MM.1S (cell line): ENCODE results near the gene KLF1.

Experiments
- DNase-seq: peaks from one replicate; pipeline ENCODE4 v3.0.0-alpha.2; 2015
- H2AFZ ChIP-seq: fragments of 300-600 bp; sonication (generic); 2 replicates; pipeline ENCODE4 v1.6.0; 2016; ENCODE audit warnings: antibody characterized with exemption, low read length
- H3F3A ChIP-seq: fragments of 300-600 bp; sonication (generic); 2 replicates; pipeline ENCODE4 v1.6.1; 2016; ENCODE audit warnings: mild to moderate bottlenecking, antibody characterized with exemption, low read length, moderate library complexity, mixed read lengths; ENCODE audit not compliant: insufficient read depth
- H3K27ac ChIP-seq: fragments of 300-600 bp; sonication (generic); 2 replicates; pipeline ENCODE4 v1.5.1; 2016; ENCODE audit warnings: mild to moderate bottlenecking, low read length
- H3K27me3 ChIP-seq: fragments of 300-600 bp; sonication (generic); replicated peaks from 2 replicates; pipeline ENCODE4 v1.6.0; 2016; ENCODE audit warnings: low read length; ENCODE audit not compliant: insufficient read depth
- H3K36me3 ChIP-seq: fragments of 300-600 bp; sonication (generic); replicated peaks from 2 replicates; pipeline ENCODE4 v1.6.1; 2016; ENCODE audit warnings: mild to moderate bottlenecking, low read length, mixed read lengths; ENCODE audit not compliant: insufficient read depth
- H3K4me1 ChIP-seq: fragments of 300-600 bp; sonication (generic); 2 replicates; pipeline ENCODE4 v1.6.1; 2016; ENCODE audit warnings: low read length, mixed read lengths
- H3K4me2 ChIP-seq: fragments of 300-600 bp; sonication (generic); 2 replicates; pipeline ENCODE4 v1.6.0; 2016; ENCODE audit warnings: low read depth, low read length
- H3K4me3 ChIP-seq: fragments of 300-600 bp; sonication (generic); 2 replicates; pipeline ENCODE4 v1.5.1; 2016; ENCODE audit warnings: low read length, mixed read lengths
- H3K79me2 ChIP-seq: fragments of 300-600 bp; sonication (generic); 2 replicates; pipeline ENCODE4 v1.6.1; 2016; ENCODE audit warnings: mixed run types, low read length, mixed read lengths
- H3K9ac ChIP-seq: fragments of 300-600 bp; sonication (generic); 2 replicates; pipeline ENCODE4 v1.6.1; 2016; ENCODE audit warnings: low read length, mixed read lengths
- H3K9me2 ChIP-seq: fragments of 300-600 bp; sonication (generic); replicated peaks from 2 replicates; pipeline ENCODE4 v1.6.1; 2016; ENCODE audit warnings: mild to moderate bottlenecking, low read length, mixed read lengths; ENCODE audit not compliant: insufficient read depth
- H3K9me3 ChIP-seq: fragments of 300-600 bp; sonication (generic); replicated peaks from 2 replicates; pipeline ENCODE4 v1.6.1; 2016; ENCODE audit warnings: mild to moderate bottlenecking, low read length, mixed read lengths; ENCODE audit not compliant: insufficient read depth
- H4K20me1 ChIP-seq: fragments of 300-600 bp; sonication (generic); 2 replicates; pipeline ENCODE4 v1.6.1; 2016; ENCODE audit warnings: mild to moderate bottlenecking, low read length, moderate library complexity, mixed read lengths; ENCODE audit not compliant: insufficient read depth
- CTCF ChIP-seq: fragments of 300-600 bp; sonication (generic); IDR thresholded peaks from 2 replicates; pipeline ENCODE4 v1.5.1; 2016; ENCODE audit warnings: antibody characterized with exemption, low read length, mixed read lengths
- EZH2 ChIP-seq: fragments of 300-600 bp; sonication (generic); optimal IDR thresholded peaks from 2 replicates; pipeline ENCODE3; 2017; ENCODE audit warnings: low read depth, mild to moderate bottlenecking, antibody characterized with exemption, low read length, mixed read lengths
- EZH2phosphoT487 ChIP-seq: fragments of 300-600 bp; sonication (generic); IDR thresholded peaks from 2 replicates; pipeline ENCODE4 v1.6.1; 2018; ENCODE audit warnings: antibody characterized with exemption, low read length

The KLF1 gene

DNA sequence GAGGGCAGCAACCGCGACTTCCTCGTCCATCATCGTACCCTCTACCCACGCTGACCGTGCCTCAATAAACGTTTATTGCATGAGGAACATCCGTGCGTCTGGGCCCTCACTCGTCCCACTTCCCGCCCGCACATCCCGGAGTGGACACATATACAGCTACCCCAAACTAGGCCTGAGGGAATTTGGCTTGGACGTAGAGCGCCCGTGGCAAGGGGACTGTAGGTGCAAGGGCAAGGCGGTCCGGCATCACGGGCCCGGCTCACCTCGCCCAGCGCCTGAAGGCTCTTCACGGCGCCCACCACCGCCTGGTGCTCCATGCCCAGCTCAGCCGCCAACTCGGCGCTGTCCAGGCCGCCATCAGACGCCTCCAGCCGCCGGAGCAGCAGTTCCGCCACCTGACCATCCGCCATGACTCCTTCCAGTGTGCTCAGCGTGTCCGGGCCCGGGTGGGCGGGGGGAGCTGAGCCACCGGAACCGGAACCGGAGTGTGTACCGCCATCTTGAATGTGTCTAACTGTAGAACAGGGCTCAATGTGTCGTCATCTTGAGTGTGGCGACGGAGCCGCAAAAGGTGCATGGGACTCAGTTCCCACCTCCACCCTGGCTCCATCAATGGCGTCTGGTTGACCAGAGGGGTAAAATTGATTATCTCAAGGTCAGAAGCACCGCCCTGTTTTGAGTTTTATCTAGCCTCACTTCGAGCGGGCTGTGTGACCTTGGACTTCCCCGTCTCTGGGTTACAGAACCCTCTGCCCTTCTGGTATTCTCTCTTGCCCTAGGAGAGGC is 46.5 kb upstream of the KLF1 start, which contains the start of gene FARSA:
FARSA (minus strand) TSS at position 425 of the 786 bp plus-strand sequence; CDS start at position 410, 15 bp downstream.
- peak within 1 kb of the TSS; percentile 99 for H2AFZ ChIP-seq
- H4K20me1 ChIP-seq: no peaks in the 10 kb centered on the region
- H3K27ac ChIP-seq: peak within 1 kb of the TSS; percentile 43
- H3F3A ChIP-seq: peaks cover 20% of the 10 kb centered on the region
- no peaks in the 10 kb centered on the region for H3K9me3 ChIP-seq
- peak within 1 kb of the TSS; percentile 70 for H3K4me2 ChIP-seq
- peak within 1 kb of the TSS; percentile 90 for H3K9ac ChIP-seq
- H3K4me3 ChIP-seq: peak within 1 kb of the TSS; percentile 94
- H3K27me3 ChIP-seq: no peaks in the 10 kb centered on the region
- no peak for TF ChIP-seq CTCF
- no peak for TF ChIP-seq EZH2
- no peak for TF ChIP-seq EZH2phosphoT487
- peaks cover 18% of the 10 kb centered on the region for H3K4me1 ChIP-seq
- no peaks in the 10 kb centered on the region for H3K36me3 ChIP-seq
- no peaks in the 10 kb centered on the region for H3K9me2 ChIP-seq
- H3K79me2 ChIP-seq: peaks cover 46% of the 10 kb centered on the region
- peak; percentile 94 for DNase-seq

DNA sequence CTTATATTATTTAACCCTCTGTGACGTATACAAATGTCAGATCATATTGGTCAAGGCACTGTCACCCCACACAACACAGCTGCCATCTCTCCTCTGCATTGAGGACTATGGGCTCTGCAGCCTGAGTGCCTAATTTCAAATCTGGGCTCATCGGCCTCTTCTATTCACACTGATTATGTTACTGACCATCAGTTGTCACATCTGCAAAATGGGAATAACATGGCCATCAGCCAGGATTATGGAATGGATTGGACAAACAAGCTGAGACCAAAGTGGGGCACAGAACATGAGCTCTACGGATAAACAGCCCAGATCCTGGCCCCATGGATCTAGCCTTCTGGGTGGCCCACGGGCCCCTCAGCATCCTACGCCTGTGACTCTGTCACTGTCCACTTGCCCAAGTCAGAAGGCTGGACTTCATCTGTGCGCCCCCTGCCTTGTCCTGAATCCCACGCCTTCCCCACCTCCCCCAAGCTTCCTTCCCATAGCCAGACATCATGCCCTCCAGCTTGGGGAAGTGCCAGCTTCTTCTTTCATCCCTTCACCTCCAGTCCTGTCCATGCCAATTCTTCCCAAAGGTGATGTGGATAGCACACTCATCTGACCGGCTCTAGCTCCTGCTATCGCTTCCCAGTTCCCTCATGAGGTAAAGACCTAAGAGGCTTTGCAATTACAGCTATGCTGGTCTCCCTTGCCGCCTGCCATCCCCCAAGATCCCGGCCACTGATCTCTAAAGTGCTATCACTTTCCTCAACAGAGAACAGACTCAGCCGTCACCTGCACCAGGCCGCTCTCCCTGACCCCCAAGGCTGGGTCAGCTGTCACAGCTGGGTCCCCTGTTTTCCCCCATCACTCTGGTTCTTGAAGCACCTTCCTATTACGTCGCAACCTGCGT is 45.6 kb upstream of the KLF1 start:
- no peaks in the 10 kb centered on the region for H3K9me3 ChIP-seq

More for the DNA sequence above, 45.6 kb upstream of the KLF1 start:
- peak overlapping the region; percentile 26; the same call in 1 of the 2 replicates for H2AFZ ChIP-seq
- no peaks in the 10 kb centered on the region for H3K9me2 ChIP-seq
- peaks cover 18% of the 10 kb centered on the region for H3K4me1 ChIP-seq
- peak overlapping the region; percentile 43; the same call in 1 of the 2 replicates for H3K27ac ChIP-seq
- peaks cover 16% of the 10 kb centered on the region for H3F3A ChIP-seq
- H3K79me2 ChIP-seq: peaks cover 50% of the 10 kb centered on the region
- no peaks in the 10 kb centered on the region for H4K20me1 ChIP-seq
- H3K36me3 ChIP-seq: no peaks in the 10 kb centered on the region
- peak overlapping the region; percentile 70 for H3K4me2 ChIP-seq
- peak overlapping the region; percentile 90 for H3K9ac ChIP-seq
- peak overlapping the region; percentile 94 for H3K4me3 ChIP-seq
- TF ChIP-seq EZH2phosphoT487: no peak
- TF ChIP-seq EZH2: no peak
- TF ChIP-seq CTCF: no peak
- no peaks in the 10 kb centered on the region for H3K27me3 ChIP-seq
- DNase-seq: no peak
